Trophoblast cell (in vitro differentiated cells and primary cell): ENCODE results near the gene SLC39A6.
"Not testable (repeated sequence)": the region's sequence is repeated elsewhere in the genome, so short reads cannot be mapped to it uniquely, and the experiment has no call there.

ENCODE experiments used
- DNase-seq, 2 donors: peaks; one replicate each; pipeline ENCODE4 v3.0.0-alpha.2; 2016
- H2AFZ ChIP-seq: 2 replicates; pipeline ENCODE4 v1.6.1; 2013; ENCODE audit warnings: low read length, moderate library complexity, mild to moderate bottlenecking; ENCODE audit not compliant: insufficient read depth, poor library complexity
- H2AK5ac ChIP-seq: 2 replicates; pipeline ENCODE4 v1.6.1; 2013; ENCODE audit warnings: mild to moderate bottlenecking, low read length
- H2BK120ac ChIP-seq: 2 replicates; pipeline ENCODE4 v1.6.1; 2013; ENCODE audit warnings: low read length, mild to moderate bottlenecking, moderate library complexity; ENCODE audit not compliant: insufficient read depth, poor library complexity
- H2BK12ac ChIP-seq: 2 replicates; pipeline ENCODE4 v1.6.1; 2013; ENCODE audit warnings: mild to moderate bottlenecking, low read length, moderate library complexity
- H2BK5ac ChIP-seq: 2 replicates; pipeline ENCODE4 v1.6.1; 2013; ENCODE audit warnings: low read length, low read depth, moderate library complexity, mild to moderate bottlenecking; ENCODE audit not compliant: poor library complexity
- H3K14ac ChIP-seq: 2 replicates; pipeline ENCODE4 v1.6.1; 2013; ENCODE audit warnings: mild to moderate bottlenecking, low read length
- H3K18ac ChIP-seq: 2 replicates; pipeline ENCODE4 v1.6.1; 2013; ENCODE audit warnings: mild to moderate bottlenecking, low read length
- H3K23ac ChIP-seq: 2 replicates; pipeline ENCODE4 v1.6.1; 2013; ENCODE audit warnings: low read length
- H3K27ac ChIP-seq: 2 replicates; pipeline ENCODE4 v1.5.1; 2013; ENCODE audit warnings: low read depth, mild to moderate bottlenecking, inconsistent platforms, low read length, moderate library complexity
- H3K27me3 ChIP-seq: 2 replicates; pipeline ENCODE4 v1.6.1; 2013; ENCODE audit warnings: inconsistent platforms, mild to moderate bottlenecking, low read length, moderate library complexity; ENCODE audit not compliant: insufficient read depth
- H3K36me3 ChIP-seq, 2 experiments: 1 replicate in 1 of 2; 2 replicates in 1 of 2; pipeline ENCODE4 v1.6.1; 2013; ENCODE audit warnings: low read length in 2 of 2, mild to moderate bottlenecking in 2 of 2, moderate library complexity in 1 of 2; ENCODE audit not compliant: insufficient read depth in 2 of 2, control insufficient read depth in 1 of 2
- H3K4ac ChIP-seq: 2 replicates; pipeline ENCODE4 v1.6.1; 2013; ENCODE audit warnings: low read depth, mild to moderate bottlenecking, low read length, moderate library complexity
- H3K4me1 ChIP-seq, 2 experiments: 1 replicate in 1 of 2; 2 replicates in 1 of 2; pipeline ENCODE4 v1.6.1; 2013; ENCODE audit warnings: low read length in 2 of 2, mild to moderate bottlenecking in 2 of 2, moderate library complexity in 1 of 2; ENCODE audit not compliant: insufficient read depth in 2 of 2, control insufficient read depth in 1 of 2
- H3K4me2 ChIP-seq: 2 replicates; pipeline ENCODE4 v1.6.1; 2013; ENCODE audit warnings: inconsistent platforms, mild to moderate bottlenecking, low read length, moderate library complexity
- H3K4me3 ChIP-seq: 2 replicates; pipeline ENCODE4 v1.5.1; 2013; ENCODE audit warnings: mild to moderate bottlenecking, low read depth, low read length, inconsistent platforms
- H3K79me1 ChIP-seq: one replicate; pipeline ENCODE4 v1.6.1; 2013; ENCODE audit warnings: low read length
- H3K79me2 ChIP-seq: 2 replicates; pipeline ENCODE4 v1.6.1; 2013; ENCODE audit warnings: low read length, mild to moderate bottlenecking; ENCODE audit not compliant: control insufficient read depth, insufficient read depth, poor library complexity
- H3K9ac ChIP-seq: 2 replicates; pipeline ENCODE4 v1.6.1; 2013; ENCODE audit warnings: mild to moderate bottlenecking, low read length
- H3K9me3 ChIP-seq: 2 replicates; pipeline ENCODE4 v1.6.1; 2013; ENCODE audit warnings: low read depth, mild to moderate bottlenecking, control low read depth, inconsistent platforms, low read length; ENCODE audit not compliant: insufficient read depth
- H4K12ac ChIP-seq: 2 replicates; pipeline ENCODE4 v1.6.1; 2013; ENCODE audit warnings: low read depth, mild to moderate bottlenecking, low read length, moderate library complexity
- H4K8ac ChIP-seq: 2 replicates; pipeline ENCODE4 v1.6.1; 2013; ENCODE audit warnings: low read depth, mild to moderate bottlenecking, low read length, moderate library complexity
- H4K91ac ChIP-seq: one replicate; pipeline ENCODE4 v1.6.1; 2013; ENCODE audit warnings: low read depth, mild to moderate bottlenecking, low read length, moderate library complexity
- WGBS: extraction: QIAGEN DNeasy Blood & Tissue Kit; methylation state at CpG from one replicate; pipeline ENCODE4 v1.1.7; 2013; ENCODE audit warnings: missing lambda C conversion rate; ENCODE audit not compliant: insufficient read length, insufficient coverage; ENCODE audit errors: extremely low coverage; 5-methylcytosine and 5-hydroxymethylcytosine counted together

SLC39A6 gene

DNA sequence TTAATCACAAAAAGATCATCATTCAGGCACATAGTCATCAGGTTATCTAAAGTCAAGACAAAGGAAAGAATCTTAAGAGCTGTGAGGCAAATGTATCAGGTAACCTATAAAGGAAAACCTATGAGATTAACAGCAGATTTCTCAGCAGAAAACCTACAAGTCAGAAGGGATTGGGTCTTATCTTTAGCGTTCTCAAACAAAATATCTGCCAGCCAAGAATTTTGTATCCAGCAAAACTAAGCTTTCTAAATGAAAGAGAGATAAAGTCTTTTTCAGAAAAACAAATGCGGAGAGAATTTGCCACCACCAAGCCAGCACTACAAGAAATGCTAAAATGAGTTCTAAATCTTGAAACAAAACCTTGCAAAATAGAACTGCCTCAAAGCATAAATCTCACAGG, 48.0 kb downstream of the SLC39A6 start:
- not testable (repeated sequence) for H3K79me1 ChIP-seq, H3K27ac ChIP-seq, H2AFZ ChIP-seq, H2BK12ac ChIP-seq, H3K14ac ChIP-seq, H4K91ac ChIP-seq, H3K4me1 ChIP-seq, H4K8ac ChIP-seq, DNase-seq, H3K4me3 ChIP-seq, H3K27me3 ChIP-seq, H3K4me2 ChIP-seq, H2BK120ac ChIP-seq, H3K36me3 ChIP-seq, H3K4ac ChIP-seq, H4K12ac ChIP-seq, H2BK5ac ChIP-seq, H3K23ac ChIP-seq, H2AK5ac ChIP-seq, H3K9me3 ChIP-seq, H3K79me2 ChIP-seq, H3K9ac ChIP-seq, H3K18ac ChIP-seq
- WGBS: no CpG with 5 or more reads among the region's 2 CpGs

DNA sequence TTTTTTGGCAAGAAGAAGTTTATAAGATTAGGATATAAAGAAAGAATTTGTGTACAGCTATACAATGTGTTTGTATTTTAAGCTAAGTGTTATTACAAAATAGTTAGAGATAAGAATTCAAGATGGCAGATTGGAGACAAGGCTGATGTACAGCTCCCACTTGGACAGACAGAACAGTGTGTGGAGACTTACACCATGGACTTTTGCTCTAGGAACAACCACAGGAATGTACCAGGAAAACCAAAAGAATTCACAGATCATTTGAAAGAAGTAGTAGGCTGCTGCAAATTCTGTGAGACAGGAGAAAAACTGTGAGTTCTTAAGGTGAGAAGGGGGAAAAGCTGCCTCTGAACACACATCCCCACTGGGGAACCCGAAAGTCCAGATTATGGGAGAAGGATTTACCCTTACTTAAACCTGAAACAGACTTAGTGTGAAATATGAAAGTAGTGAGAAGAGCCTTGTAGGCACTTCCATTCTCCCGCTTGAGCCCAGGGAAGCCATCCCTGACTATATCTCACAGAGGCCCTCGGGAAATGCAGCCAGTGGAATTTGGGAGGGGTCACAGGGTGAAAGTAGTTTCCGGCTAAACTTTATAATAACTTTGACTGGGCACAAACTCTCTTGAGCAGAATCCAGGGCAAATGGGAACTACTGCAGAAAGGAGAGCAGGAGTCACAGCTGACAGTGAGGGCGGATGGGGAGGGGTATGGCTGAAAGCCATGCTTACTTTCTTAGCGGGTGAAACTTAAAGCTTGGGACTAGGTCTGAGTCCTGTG, 50.2 kb downstream of the SLC39A6 start:
- H3K4me3 ChIP-seq: no peak overlapping the region
- no peak overlapping the region for H3K9ac ChIP-seq
- DNase-seq: peak in 1 of 2 donors; percentile 40
- no peaks in the 10 kb centered on the region for H3K27me3 ChIP-seq
- H3K23ac ChIP-seq: no peak overlapping the region
- H2AFZ ChIP-seq: no peak overlapping the region
- H3K9me3 ChIP-seq: no peaks in the 10 kb centered on the region
- H3K27ac ChIP-seq: no peak overlapping the region
- H3K4ac ChIP-seq: no peak overlapping the region
- no peak overlapping the region for H3K18ac ChIP-seq
- no peak overlapping the region for H4K8ac ChIP-seq
- H3K14ac ChIP-seq: no peak overlapping the region
- no peak overlapping the region for H4K12ac ChIP-seq
- H3K4me2 ChIP-seq: no peak overlapping the region
- WGBS: no CpG with 5 or more reads among the region's 6 CpGs
- H4K91ac ChIP-seq: no peak overlapping the region
- no peak overlapping the region for H2BK12ac ChIP-seq
- no peak overlapping the region for H2BK120ac ChIP-seq
- H2AK5ac ChIP-seq: no peak overlapping the region
- H3K4me1 ChIP-seq: peaks cover 0 to 2% of the 10 kb centered on the region in 2 experiments
- H3K79me1 ChIP-seq: no peaks in the 10 kb centered on the region
- H3K36me3 ChIP-seq: no peaks in the 10 kb centered on the region
- H3K79me2 ChIP-seq: no peaks in the 10 kb centered on the region
- H2BK5ac ChIP-seq: no peak overlapping the region

DNA sequence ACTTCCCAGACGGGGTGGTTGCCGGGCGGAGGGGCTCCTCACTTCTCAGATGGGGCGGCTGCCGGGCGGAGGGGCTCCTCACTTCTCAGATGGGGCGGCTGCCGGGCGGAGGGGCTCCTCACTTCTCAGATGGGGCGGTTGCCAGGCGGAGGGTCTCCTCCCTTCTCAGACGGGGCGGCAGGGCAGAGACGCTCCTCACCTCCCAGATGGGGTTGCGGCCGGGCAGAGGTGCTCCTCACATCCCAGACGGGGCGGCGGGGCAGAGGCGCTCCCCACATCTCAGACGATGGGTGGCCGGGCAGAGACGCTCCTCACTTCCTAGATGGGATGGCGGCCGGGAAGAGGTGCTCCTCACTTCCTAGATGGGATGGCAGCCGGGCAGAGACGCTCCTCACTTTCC, 51.4 kb downstream of the SLC39A6 start:
- H2BK12ac ChIP-seq, H3K4me3 ChIP-seq, H3K79me2 ChIP-seq, H3K18ac ChIP-seq, H3K79me1 ChIP-seq, H2AFZ ChIP-seq, H3K36me3 ChIP-seq, H3K4me1 ChIP-seq, H3K9me3 ChIP-seq, H3K23ac ChIP-seq, H3K27me3 ChIP-seq, H3K9ac ChIP-seq, H2BK5ac ChIP-seq, H2AK5ac ChIP-seq, H3K4ac ChIP-seq, DNase-seq, H4K12ac ChIP-seq, H2BK120ac ChIP-seq, H4K8ac ChIP-seq, H3K27ac ChIP-seq, H3K4me2 ChIP-seq, H3K14ac ChIP-seq, H4K91ac ChIP-seq: not testable (repeated sequence)
- no CpG with 5 or more reads among the region's 27 CpGs for WGBS

DNA sequence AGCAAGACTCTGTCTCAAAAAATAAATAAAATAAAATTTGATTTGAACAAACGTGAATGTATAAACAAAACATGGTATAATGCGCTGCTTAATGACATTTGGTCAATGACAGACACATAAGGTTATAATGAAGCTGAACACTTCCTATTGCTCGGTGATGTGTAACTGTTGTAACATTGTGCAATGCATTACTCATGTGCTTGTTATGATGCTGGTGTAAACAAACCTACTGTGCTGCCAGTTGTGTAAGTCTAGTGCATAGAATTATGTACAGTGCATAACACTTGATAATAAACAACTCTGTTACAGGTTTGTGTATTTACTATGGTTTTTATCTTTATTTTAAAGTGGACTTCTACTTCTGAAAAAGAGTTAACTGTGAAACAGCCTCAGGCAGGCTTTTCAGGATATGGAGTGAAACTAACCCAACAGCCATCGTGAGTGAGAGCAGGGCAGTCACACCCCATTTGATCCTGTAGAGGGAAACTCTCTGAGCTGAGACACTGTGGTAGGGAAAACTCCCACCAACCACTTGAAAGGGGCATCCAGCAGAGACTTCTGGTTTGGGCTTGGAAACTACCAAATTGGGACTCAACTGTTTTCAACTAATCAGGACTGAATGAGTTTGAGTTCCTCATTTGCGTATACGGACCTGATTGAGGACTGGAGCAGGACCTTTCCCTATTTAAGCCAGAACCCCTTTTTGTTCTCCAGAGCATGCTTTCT, 53.1 kb downstream of the SLC39A6 start:
- Histone ChIP-seq H4K12ac (no peak overlapping the region), H3K18ac (no peak overlapping the region), H2AK5ac (no peak overlapping the region), H3K4me1 (peaks cover 0 to 2% of the 10 kb centered on the region in 2 experiments), H3K36me3 (no peaks in the 10 kb centered on the region), H2BK12ac (no peak overlapping the region), H2BK120ac (no peak overlapping the region), H3K27ac (no peak overlapping the region), H2AFZ (no peak overlapping the region), H3K79me1 (no peaks in the 10 kb centered on the region), H3K23ac (no peak overlapping the region), H3K79me2 (no peaks in the 10 kb centered on the region), H3K4me2 (no peak overlapping the region), H3K9ac (no peak overlapping the region), H3K4ac (no peak overlapping the region), H4K8ac (no peak overlapping the region), H2BK5ac (no peak overlapping the region), H3K14ac (no peak overlapping the region), H4K91ac (no peak overlapping the region), H3K9me3 (no peaks in the 10 kb centered on the region), H3K4me3 (no peak overlapping the region), H3K27me3 (no peaks in the 10 kb centered on the region)
- no CpG with 5 or more reads among the region's 6 CpGs for WGBS
- DNase-seq: peak; percentile 79 to 96
